ENCODE results near the gene SLC2A13. TPM values are rescaled to one million over a fixed set of nuclear protein-coding genes. Genes with fewer than 3 reads are reported as not detected.

SLC2A13 gene
- 4.9 and 5.4 TPM in 2 replicates for polyA plus RNA-seq (2013)

GRCh38 chr12:40105515-40106201 is at the start of gene SLC2A13:
Gene SLC2A13 (minus strand): TSS chr12:40106081. CDS start chr12:40105808, 273 bp downstream.
- no peaks in the 10 kb centered on the region for H3K36me3 ChIP-seq (ENCODE audit: control insufficient read depth in 1 of 2, insufficient read depth in 2 of 2, low read length in 2 of 2)
- peak within 1 kb of the TSS; percentile 90 for H3K4me3 ChIP-seq (ENCODE audit: low read depth, low read length)
- H4K8ac ChIP-seq (ENCODE audit: low read depth, low read length), result peak within 1 kb of the TSS; percentile 52
- no peak within 1 kb of the TSS for H2BK12ac ChIP-seq (ENCODE audit: low read length)
- H4K12ac ChIP-seq (ENCODE audit: low read depth, low read length), result no peak within 1 kb of the TSS
- peak within 1 kb of the TSS; percentile 37 for H3K14ac ChIP-seq (ENCODE audit: low read length)
- H2AFZ ChIP-seq (ENCODE audit: insufficient read depth, low read length, poor library complexity), result peak within 1 kb of the TSS; percentile 72
- H3K27me3 ChIP-seq (ENCODE audit: insufficient read depth, low read length), result no peaks in the 10 kb centered on the region
- H3K4me1 ChIP-seq (ENCODE audit: control insufficient read depth in 1 of 2, insufficient read depth in 2 of 2, low read length in 2 of 2), result peaks cover 5 to 8% of the 10 kb centered on the region in 2 experiments
- no peak within 1 kb of the TSS for H2AK5ac ChIP-seq (ENCODE audit: low read length)
- H3K4ac ChIP-seq (ENCODE audit: low read depth, low read length), result no peak within 1 kb of the TSS
- peaks cover 2% of the 10 kb centered on the region for H3K9me3 ChIP-seq (ENCODE audit: insufficient read depth, low read depth, low read length)
- peak; percentile 77 to 89 for DNase-seq
- peak within 1 kb of the TSS; percentile 75 for H3K4me2 ChIP-seq (ENCODE audit: low read length)
- peak within 1 kb of the TSS; percentile 68 for H3K9ac ChIP-seq (ENCODE audit: low read length)
- H3K18ac ChIP-seq (ENCODE audit: low read length), result peak within 1 kb of the TSS; percentile 39
- no CpG with 5 or more reads among the region's 97 CpGs for WGBS (ENCODE audit: extremely low coverage, insufficient coverage, insufficient read length)
- H4K91ac ChIP-seq (ENCODE audit: low read depth, low read length), result peak within 1 kb of the TSS; percentile 50
- peak within 1 kb of the TSS; percentile 15 for H2BK5ac ChIP-seq (ENCODE audit: low read depth, low read length, poor library complexity)
- H3K27ac ChIP-seq (ENCODE audit: low read depth, low read length), result no peak within 1 kb of the TSS
- H3K23ac ChIP-seq (ENCODE audit: low read length), result no peak within 1 kb of the TSS
- peaks cover 7% of the 10 kb centered on the region for H3K79me1 ChIP-seq (ENCODE audit: low read length)
- peak within 1 kb of the TSS; percentile 75 for H2BK120ac ChIP-seq (ENCODE audit: insufficient read depth, low read length, poor library complexity)
- H3K79me2 ChIP-seq (ENCODE audit: control insufficient read depth, insufficient read depth, low read length, poor library complexity), result peaks cover 5% of the 10 kb centered on the region

- no peaks in the 10 kb centered on the region for H3K79me2 ChIP-seq (ENCODE audit: control insufficient read depth, insufficient read depth, low read length, poor library complexity)
- WGBS (ENCODE audit: extremely low coverage, insufficient coverage, insufficient read length), result no CpG with 5 or more reads among the region's 4 CpGs
These were observed 48.5 kb upstream of the SLC2A13 start for GRCh38 chr12:40154381-40154780.

GRCh38 chr12:40153432-40153831 is 47.6 kb upstream of the SLC2A13 start:
- Histone ChIP-seq H2AK5ac (ENCODE audit: low read length) (peak overlapping the region; percentile 37), H3K27me3 (ENCODE audit: insufficient read depth, low read length) (no peaks in the 10 kb centered on the region), H3K36me3 (ENCODE audit: control insufficient read depth in 1 of 2, insufficient read depth in 2 of 2, low read length in 2 of 2) (no peaks in the 10 kb centered on the region), H3K79me1 (ENCODE audit: low read length) (no peaks in the 10 kb centered on the region), H3K4me2 (ENCODE audit: low read length) (no peak overlapping the region), H3K14ac (ENCODE audit: low read length) (no peak overlapping the region), H2BK120ac (ENCODE audit: insufficient read depth, low read length, poor library complexity) (no peak overlapping the region), H4K91ac (ENCODE audit: low read depth, low read length) (no peak overlapping the region), H2BK12ac (ENCODE audit: low read length) (no peak overlapping the region), H3K4me3 (ENCODE audit: low read depth, low read length) (no peak overlapping the region), H3K9me3 (ENCODE audit: insufficient read depth, low read depth, low read length) (no peaks in the 10 kb centered on the region), H3K23ac (ENCODE audit: low read length) (no peak overlapping the region), H3K27ac (ENCODE audit: low read depth, low read length) (no peak overlapping the region), H3K18ac (ENCODE audit: low read length) (no peak overlapping the region), H3K9ac (ENCODE audit: low read length) (no peak overlapping the region), H2BK5ac (ENCODE audit: low read depth, low read length, poor library complexity) (no peak overlapping the region), H3K79me2 (ENCODE audit: control insufficient read depth, insufficient read depth, low read length, poor library complexity) (no peaks in the 10 kb centered on the region), H3K4me1 (ENCODE audit: control insufficient read depth in 1 of 2, insufficient read depth in 2 of 2, low read length in 2 of 2) (no peaks in the 10 kb centered on the region), H2AFZ (ENCODE audit: insufficient read depth, low read length, poor library complexity) (no peak overlapping the region), H4K12ac (ENCODE audit: low read depth, low read length) (no peak overlapping the region), H3K4ac (ENCODE audit: low read depth, low read length) (no peak overlapping the region), H4K8ac (ENCODE audit: low read depth, low read length) (no peak overlapping the region)
- peak in 1 of 2 donors; percentile 15 for DNase-seq

More at GRCh38 chr12:40154381-40154780, 48.5 kb upstream of the SLC2A13 start:
- Histone ChIP-seq H2AFZ (ENCODE audit: insufficient read depth, low read length, poor library complexity) (no peak overlapping the region), H4K8ac (ENCODE audit: low read depth, low read length) (no peak overlapping the region), H3K14ac (ENCODE audit: low read length) (no peak overlapping the region), H3K27me3 (ENCODE audit: insufficient read depth, low read length) (no peaks in the 10 kb centered on the region), H4K91ac (ENCODE audit: low read depth, low read length) (no peak overlapping the region), H2BK5ac (ENCODE audit: low read depth, low read length, poor library complexity) (no peak overlapping the region), H2BK12ac (ENCODE audit: low read length) (no peak overlapping the region), H3K36me3 (ENCODE audit: control insufficient read depth in 1 of 2, insufficient read depth in 2 of 2, low read length in 2 of 2) (no peaks in the 10 kb centered on the region), H3K9ac (ENCODE audit: low read length) (no peak overlapping the region), H3K4me1 (ENCODE audit: control insufficient read depth in 1 of 2, insufficient read depth in 2 of 2, low read length in 2 of 2) (no peaks in the 10 kb centered on the region), H3K4me2 (ENCODE audit: low read length) (no peak overlapping the region), H2BK120ac (ENCODE audit: insufficient read depth, low read length, poor library complexity) (no peak overlapping the region), H3K4me3 (ENCODE audit: low read depth, low read length) (no peak overlapping the region), H3K9me3 (ENCODE audit: insufficient read depth, low read depth, low read length) (no peaks in the 10 kb centered on the region), H2AK5ac (ENCODE audit: low read length) (no peak overlapping the region), H3K79me1 (ENCODE audit: low read length) (no peaks in the 10 kb centered on the region), H3K27ac (ENCODE audit: low read depth, low read length) (no peak overlapping the region), H3K23ac (ENCODE audit: low read length) (no peak overlapping the region), H3K4ac (ENCODE audit: low read depth, low read length) (no peak overlapping the region), H4K12ac (ENCODE audit: low read depth, low read length) (no peak overlapping the region), H3K18ac (ENCODE audit: low read length) (no peak overlapping the region)
- DNase-seq, result no peak

- Histone ChIP-seq H2BK12ac (ENCODE audit: low read length) (no peak overlapping the region), H2AK5ac (ENCODE audit: low read length) (no peak overlapping the region), H2AFZ (ENCODE audit: insufficient read depth, low read length, poor library complexity) (no peak overlapping the region), H3K14ac (ENCODE audit: low read length) (no peak overlapping the region), H4K8ac (ENCODE audit: low read depth, low read length) (no peak overlapping the region), H3K18ac (ENCODE audit: low read length) (no peak overlapping the region), H3K27ac (ENCODE audit: low read depth, low read length) (no peak overlapping the region), H3K4me1 (ENCODE audit: control insufficient read depth in 1 of 2, insufficient read depth in 2 of 2, low read length in 2 of 2) (no peaks in the 10 kb centered on the region), H4K12ac (ENCODE audit: low read depth, low read length) (no peak overlapping the region), H3K9ac (ENCODE audit: low read length) (no peak overlapping the region), H3K36me3 (ENCODE audit: control insufficient read depth in 1 of 2, insufficient read depth in 2 of 2, low read length in 2 of 2) (no peaks in the 10 kb centered on the region), H3K4me3 (ENCODE audit: low read depth, low read length) (no peak overlapping the region), H3K27me3 (ENCODE audit: insufficient read depth, low read length) (no peaks in the 10 kb centered on the region), H3K79me1 (ENCODE audit: low read length) (no peaks in the 10 kb centered on the region), H3K23ac (ENCODE audit: low read length) (no peak overlapping the region), H4K91ac (ENCODE audit: low read depth, low read length) (no peak overlapping the region), H3K79me2 (ENCODE audit: control insufficient read depth, insufficient read depth, low read length, poor library complexity) (no peaks in the 10 kb centered on the region), H3K9me3 (ENCODE audit: insufficient read depth, low read depth, low read length) (no peaks in the 10 kb centered on the region), H2BK5ac (ENCODE audit: low read depth, low read length, poor library complexity) (no peak overlapping the region), H3K4me2 (ENCODE audit: low read length) (no peak overlapping the region), H3K4ac (ENCODE audit: low read depth, low read length) (no peak overlapping the region), H2BK120ac (ENCODE audit: insufficient read depth, low read length, poor library complexity) (no peak overlapping the region)
- peak; percentile 25 to 77 for DNase-seq
- no CpG with 5 or more reads among the region's 4 CpGs for WGBS (ENCODE audit: extremely low coverage, insufficient coverage, insufficient read length)
These were observed 47.0 kb upstream of the SLC2A13 start for GRCh38 chr12:40152783-40153383.
